ENCODE data around the gene RAD23B. TPM values are rescaled to one million over a fixed set of nuclear protein-coding genes. Genes with fewer than 3 reads are reported as not detected.

The RAD23B gene
- total RNA-seq, 1 donor = 171 TPM

DNA sequence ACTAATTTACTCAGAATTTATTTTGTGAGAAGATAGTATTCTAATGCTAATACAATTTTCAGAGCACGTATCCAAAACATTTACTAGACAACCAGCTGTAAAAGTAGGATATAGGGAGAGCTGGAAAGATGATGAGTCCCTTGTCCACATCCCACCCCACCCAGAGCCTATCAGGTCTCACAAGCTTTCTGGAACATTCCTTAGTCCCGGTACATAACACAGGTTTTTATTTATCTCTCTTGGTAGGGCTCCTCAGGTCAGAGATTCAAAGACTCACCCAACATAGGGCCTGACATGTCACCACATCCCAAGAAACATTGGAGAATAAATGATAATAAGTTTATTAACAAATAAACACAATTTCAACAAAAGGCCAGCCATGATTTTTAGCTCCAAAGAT lies 13.8 kb upstream of the RAD23B start:
- no peak overlapping the region for H3K4me3 ChIP-seq (ENCODE audit: low read depth, low read length)
- TF ChIP-seq, protein P1, sequence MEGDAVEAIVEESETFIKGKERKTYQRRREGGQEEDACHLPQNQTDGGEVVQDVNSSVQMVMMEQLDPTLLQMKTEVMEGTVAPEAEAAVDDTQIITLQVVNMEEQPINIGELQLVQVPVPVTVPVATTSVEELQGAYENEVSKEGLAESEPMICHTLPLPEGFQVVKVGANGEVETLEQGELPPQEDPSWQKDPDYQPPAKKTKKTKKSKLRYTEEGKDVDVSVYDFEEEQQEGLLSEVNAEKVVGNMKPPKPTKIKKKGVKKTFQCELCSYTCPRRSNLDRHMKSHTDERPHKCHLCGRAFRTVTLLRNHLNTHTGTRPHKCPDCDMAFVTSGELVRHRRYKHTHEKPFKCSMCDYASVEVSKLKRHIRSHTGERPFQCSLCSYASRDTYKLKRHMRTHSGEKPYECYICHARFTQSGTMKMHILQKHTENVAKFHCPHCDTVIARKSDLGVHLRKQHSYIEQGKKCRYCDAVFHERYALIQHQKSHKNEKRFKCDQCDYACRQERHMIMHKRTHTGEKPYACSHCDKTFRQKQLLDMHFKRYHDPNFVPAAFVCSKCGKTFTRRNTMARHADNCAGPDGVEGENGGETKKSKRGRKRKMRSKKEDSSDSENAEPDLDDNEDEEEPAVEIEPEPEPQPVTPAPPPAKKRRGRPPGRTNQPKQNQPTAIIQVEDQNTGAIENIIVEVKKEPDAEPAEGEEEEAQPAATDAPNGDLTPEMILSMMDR (IDR thresholded peaks at IDR 0.05; ENCODE audit: insufficient read depth, low read length) = no peak

DNA sequence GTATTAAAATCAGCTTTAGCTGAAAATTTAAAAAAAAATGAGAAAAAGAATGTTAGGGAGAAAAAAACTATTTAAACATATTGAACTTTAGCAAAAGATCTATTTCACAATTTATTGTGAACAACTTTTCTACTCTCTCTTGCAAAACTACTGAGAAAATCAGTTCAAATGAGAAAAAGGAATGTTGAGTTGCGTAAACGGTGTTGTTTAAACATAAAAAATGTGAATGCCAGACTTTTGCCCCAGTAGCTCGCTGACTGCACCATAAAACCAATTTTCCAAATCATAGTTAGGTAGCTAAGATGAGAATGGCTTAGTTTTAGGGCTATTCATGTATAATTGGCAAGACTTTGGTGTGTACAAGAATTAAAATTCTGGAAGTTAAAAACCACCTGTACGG lies 13.4 kb upstream of the RAD23B start:
- no peak overlapping the region for H3K4me3 ChIP-seq (ENCODE audit: low read depth, low read length)
- DNase-seq (ENCODE audit: low read depth) = peak; percentile 61
- TF ChIP-seq, protein P1 (IDR thresholded peaks at IDR 0.05; ENCODE audit: insufficient read depth, low read length) = no peak

More for the DNA sequence above, 13.8 kb upstream of the RAD23B start:
- DNase-seq (ENCODE audit: low read depth) = no peak

DNA sequence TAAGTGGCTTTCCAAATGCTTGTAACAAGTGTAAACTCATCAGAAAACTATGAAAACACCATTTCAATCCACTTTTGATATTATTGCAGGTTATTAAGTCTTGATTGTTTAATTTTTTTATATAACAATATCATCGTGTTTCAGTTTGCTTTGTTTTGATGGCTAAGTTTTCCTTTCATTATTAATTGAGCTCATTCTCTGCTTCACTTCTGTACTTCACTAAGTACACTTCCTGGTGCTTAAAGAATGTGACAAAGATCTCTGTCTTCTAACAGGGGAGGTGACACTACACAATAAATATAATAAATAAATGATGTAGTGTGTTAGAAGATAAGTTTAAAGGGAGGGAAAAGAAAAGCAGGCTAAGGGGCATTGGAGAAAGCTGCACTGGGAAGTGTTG lies 13.0 kb upstream of the RAD23B start:
- TF ChIP-seq, protein P1 (IDR thresholded peaks at IDR 0.05; ENCODE audit: insufficient read depth, low read length) = no peak
- no peak for DNase-seq (ENCODE audit: low read depth)
- no peak overlapping the region for H3K4me3 ChIP-seq (ENCODE audit: low read depth, low read length)

DNA sequence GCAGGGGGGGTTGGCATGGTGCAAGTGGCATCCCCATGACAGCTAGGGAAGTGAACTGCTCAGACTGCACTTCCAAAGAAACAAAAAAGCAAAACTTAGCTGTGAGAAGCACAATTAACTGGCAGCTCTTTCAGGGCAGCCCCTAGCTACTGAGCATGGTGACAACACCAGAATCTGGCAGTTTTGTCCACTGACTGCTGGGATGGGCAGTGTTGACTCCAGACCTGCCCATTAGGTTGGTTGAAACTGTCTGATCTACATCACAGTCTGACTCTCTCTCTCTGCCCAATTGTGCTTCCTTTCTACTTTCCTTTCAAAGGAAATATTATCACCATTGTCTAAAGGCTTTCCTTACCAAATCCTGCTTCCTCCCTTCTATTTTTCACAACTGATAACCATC lies 12.5 kb upstream of the RAD23B start:
- no peak for DNase-seq (ENCODE audit: low read depth)
- no peak overlapping the region for H3K4me3 ChIP-seq (ENCODE audit: low read depth, low read length)
- TF ChIP-seq, protein P1 (IDR thresholded peaks at IDR 0.05; ENCODE audit: insufficient read depth, low read length) = no peak

DNA sequence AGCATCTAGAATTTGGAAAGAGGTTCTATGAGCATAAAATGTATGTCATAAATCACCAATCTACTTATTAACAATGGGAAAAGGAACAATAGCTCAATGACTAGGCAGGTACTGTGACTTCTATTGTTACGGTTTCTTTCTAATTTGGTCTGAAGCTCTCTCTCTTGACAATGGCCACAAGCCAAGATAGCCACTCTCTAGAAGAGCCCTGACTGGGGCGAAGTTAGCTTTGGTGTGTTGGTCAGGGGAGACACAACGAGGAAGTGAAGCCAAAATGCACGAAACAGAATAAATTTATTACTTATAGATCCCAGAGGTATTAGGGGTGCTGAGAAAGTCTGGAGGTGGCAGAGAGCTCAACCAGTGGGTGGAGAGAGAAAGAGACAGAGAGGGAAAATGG lies 9.4 kb upstream of the RAD23B start:
- no peak overlapping the region for H3K4me3 ChIP-seq (ENCODE audit: low read depth, low read length)

DNA sequence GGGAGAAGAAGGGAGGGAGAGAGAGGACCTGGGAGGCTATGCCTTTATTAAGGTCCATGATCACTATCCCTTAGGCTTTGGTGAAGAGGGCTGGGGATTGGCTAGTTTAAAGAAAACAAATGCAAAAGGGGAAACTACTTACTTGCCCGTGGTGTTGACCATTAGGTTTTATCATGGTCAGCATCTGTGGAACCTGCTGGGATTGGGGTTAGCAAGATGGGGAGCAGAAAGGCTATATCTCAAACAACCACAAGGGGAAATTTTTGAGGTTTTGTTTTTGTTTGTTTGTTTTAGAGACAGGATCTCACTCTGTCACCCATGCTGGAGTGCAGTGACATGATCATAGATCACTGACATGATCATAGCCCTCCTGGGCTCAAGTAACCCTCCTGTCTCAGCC lies 9.0 kb upstream of the RAD23B start:
- TF ChIP-seq, protein P1 (IDR thresholded peaks at IDR 0.05; ENCODE audit: insufficient read depth, low read length) = peak; percentile 10
- no peak overlapping the region for H3K4me3 ChIP-seq (ENCODE audit: low read depth, low read length)
- no peak for DNase-seq (ENCODE audit: low read depth)

More for the DNA sequence above, 9.4 kb upstream of the RAD23B start:
- no peak for DNase-seq (ENCODE audit: low read depth)
- TF ChIP-seq, protein P1 (IDR thresholded peaks at IDR 0.05; ENCODE audit: insufficient read depth, low read length) = no peak

DNA sequence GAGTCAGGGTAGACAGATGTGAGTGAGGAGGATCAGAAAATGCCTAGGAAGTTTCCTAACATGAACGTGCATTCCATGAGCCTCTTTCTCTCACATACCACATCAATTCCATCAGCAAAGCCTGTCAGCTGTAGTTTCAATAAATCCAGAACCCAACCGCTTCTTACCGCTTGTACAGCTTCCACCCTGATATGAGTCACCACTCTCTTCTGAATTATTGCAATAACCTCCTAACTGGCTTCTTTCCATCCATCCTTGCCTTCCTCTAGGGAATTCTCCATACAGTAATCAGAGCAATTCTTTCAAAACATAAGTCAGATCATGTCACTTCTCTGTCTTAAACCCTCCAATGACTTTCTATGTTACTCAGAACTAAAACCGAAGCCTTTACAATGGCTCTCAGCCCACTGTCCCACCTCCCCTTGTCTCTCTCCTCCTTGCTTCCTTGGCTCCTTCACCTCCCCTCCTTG lies 8.1 kb upstream of the RAD23B start:
- TF ChIP-seq, protein P1 (IDR thresholded peaks at IDR 0.05; ENCODE audit: insufficient read depth, low read length) = no peak
- DNase-seq (ENCODE audit: low read depth) = peak; percentile 99
- H3K4me3 ChIP-seq (ENCODE audit: low read depth, low read length) = no peak overlapping the region
